ENCODE data around the gene NALCN.

The NALCN gene

GRCh38 chr13:101292711-101293110 lies 123.6 kb downstream of the NALCN start:
- no peak for DNase-seq (ENCODE audit: extremely low read depth in 1 of 2, low read depth in 1 of 2)

GRCh38 chr13:101291646-101292515 lies 124.4 kb downstream of the NALCN start:
- DNase-seq (ENCODE audit: extremely low read depth in 1 of 2, low read depth in 1 of 2), result no peak

- DNase-seq (ENCODE audit: extremely low read depth in 1 of 2, low read depth in 1 of 2), result no peak
These were observed 125.1 kb downstream of the NALCN start for GRCh38 chr13:101291206-101291605.

GRCh38 chr13:101289764-101290163 lies 126.5 kb downstream of the NALCN start:
- DNase-seq (ENCODE audit: extremely low read depth in 1 of 2, low read depth in 1 of 2), result no peak

GRCh38 chr13:101283782-101284181 lies 132.5 kb downstream of the NALCN start:
- DNase-seq (ENCODE audit: extremely low read depth in 1 of 2, low read depth in 1 of 2), result no peak

GRCh38 chr13:101272886-101273285 lies 143.4 kb downstream of the NALCN start:
- no peak for DNase-seq (ENCODE audit: extremely low read depth in 1 of 2, low read depth in 1 of 2)

GRCh38 chr13:101271681-101272245 lies 144.5 kb downstream of the NALCN start:
- no peak for DNase-seq (ENCODE audit: extremely low read depth in 1 of 2, low read depth in 1 of 2)

- DNase-seq (ENCODE audit: extremely low read depth in 1 of 2, low read depth in 1 of 2), result no peak
These were observed 148.7 kb downstream of the NALCN start for GRCh38 chr13:101267656-101268055.

- DNase-seq (ENCODE audit: extremely low read depth in 1 of 2, low read depth in 1 of 2), result no peak
These were observed 150.4 kb downstream of the NALCN start for GRCh38 chr13:101265934-101266333.

GRCh38 chr13:101264931-101265330 lies 151.4 kb downstream of the NALCN start:
- no peak for DNase-seq (ENCODE audit: extremely low read depth in 1 of 2, low read depth in 1 of 2)

- DNase-seq (ENCODE audit: extremely low read depth in 1 of 2, low read depth in 1 of 2), result no peak
These were observed 154.0 kb downstream of the NALCN start for GRCh38 chr13:101262306-101262705.

- DNase-seq (ENCODE audit: extremely low read depth in 1 of 2, low read depth in 1 of 2), result no peak
These were observed 157.8 kb downstream of the NALCN start for GRCh38 chr13:101258509-101258908.

- DNase-seq (ENCODE audit: extremely low read depth in 1 of 2, low read depth in 1 of 2), result no peak
These were observed 158.2 kb downstream of the NALCN start for GRCh38 chr13:101258071-101258470.

GRCh38 chr13:101248739-101249514 lies 167.4 kb downstream of the NALCN start:
- DNase-seq (ENCODE audit: extremely low read depth in 1 of 2, low read depth in 1 of 2), result no peak

- DNase-seq (ENCODE audit: extremely low read depth in 1 of 2, low read depth in 1 of 2), result no peak
These were observed 173.6 kb downstream of the NALCN start for GRCh38 chr13:101242720-101243119.

- DNase-seq (ENCODE audit: extremely low read depth in 1 of 2, low read depth in 1 of 2), result no peak
These were observed 177.8 kb downstream of the NALCN start for GRCh38 chr13:101238555-101238954.

GRCh38 chr13:101231751-101232428 lies 184.4 kb downstream of the NALCN start:
- no peak for DNase-seq (ENCODE audit: extremely low read depth in 1 of 2, low read depth in 1 of 2)

- no peak for DNase-seq (ENCODE audit: extremely low read depth in 1 of 2, low read depth in 1 of 2)
These were observed 185.9 kb downstream of the NALCN start for GRCh38 chr13:101230271-101230890.

- no peak for DNase-seq (ENCODE audit: extremely low read depth in 1 of 2, low read depth in 1 of 2)
These were observed 196.6 kb downstream of the NALCN start for GRCh38 chr13:101219609-101220265.

GRCh38 chr13:101218484-101218883 lies 197.8 kb downstream of the NALCN start:
- DNase-seq (ENCODE audit: extremely low read depth in 1 of 2, low read depth in 1 of 2), result no peak
